ENCODE measurements around the gene ZNF275.
"Not testable (repeated sequence)": the region's sequence is repeated elsewhere in the genome, so short reads cannot be mapped to it uniquely, and the experiment has no call there.

Gene ZNF275

GRCh38 chrX:153319295-153320046 lies 14.5 kb upstream of the ZNF275 start:
- DNase-seq: no peak

- DNase-seq: not testable (repeated sequence)
Measured at GRCh38 chrX:153320047-153320443, 13.9 kb upstream of the ZNF275 start.

DNA sequence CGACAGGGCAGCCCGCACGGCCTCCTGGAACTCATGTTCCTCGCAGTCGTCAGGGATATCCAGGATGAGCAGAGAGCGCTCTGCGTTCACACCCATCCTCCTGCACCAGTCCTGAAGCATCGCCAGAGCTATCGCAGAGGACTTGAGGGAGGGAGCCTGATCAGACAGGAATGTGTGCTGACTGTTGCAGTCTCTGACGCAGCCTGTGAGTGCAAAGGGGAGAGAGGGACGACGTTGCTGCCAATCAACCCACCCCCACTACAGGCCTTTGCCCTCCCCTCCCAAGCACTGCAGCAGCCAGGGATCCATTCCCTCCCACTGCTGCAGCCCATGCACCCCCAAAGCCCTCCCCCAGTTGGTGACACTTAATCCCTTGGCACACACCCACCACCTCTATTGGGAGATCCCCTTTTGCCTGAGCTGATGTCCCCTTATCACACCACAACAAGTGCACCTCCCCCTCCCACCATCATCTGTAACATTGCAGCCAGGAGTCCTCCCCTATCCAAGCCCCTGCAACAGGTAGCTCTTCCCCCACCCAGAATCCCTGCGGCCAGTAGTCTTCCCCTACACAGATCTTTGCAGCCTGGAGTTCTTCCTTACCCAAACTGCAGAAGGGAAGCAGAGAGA lies 13.3 kb upstream of the ZNF275 start:
- no peak for DNase-seq

DNA sequence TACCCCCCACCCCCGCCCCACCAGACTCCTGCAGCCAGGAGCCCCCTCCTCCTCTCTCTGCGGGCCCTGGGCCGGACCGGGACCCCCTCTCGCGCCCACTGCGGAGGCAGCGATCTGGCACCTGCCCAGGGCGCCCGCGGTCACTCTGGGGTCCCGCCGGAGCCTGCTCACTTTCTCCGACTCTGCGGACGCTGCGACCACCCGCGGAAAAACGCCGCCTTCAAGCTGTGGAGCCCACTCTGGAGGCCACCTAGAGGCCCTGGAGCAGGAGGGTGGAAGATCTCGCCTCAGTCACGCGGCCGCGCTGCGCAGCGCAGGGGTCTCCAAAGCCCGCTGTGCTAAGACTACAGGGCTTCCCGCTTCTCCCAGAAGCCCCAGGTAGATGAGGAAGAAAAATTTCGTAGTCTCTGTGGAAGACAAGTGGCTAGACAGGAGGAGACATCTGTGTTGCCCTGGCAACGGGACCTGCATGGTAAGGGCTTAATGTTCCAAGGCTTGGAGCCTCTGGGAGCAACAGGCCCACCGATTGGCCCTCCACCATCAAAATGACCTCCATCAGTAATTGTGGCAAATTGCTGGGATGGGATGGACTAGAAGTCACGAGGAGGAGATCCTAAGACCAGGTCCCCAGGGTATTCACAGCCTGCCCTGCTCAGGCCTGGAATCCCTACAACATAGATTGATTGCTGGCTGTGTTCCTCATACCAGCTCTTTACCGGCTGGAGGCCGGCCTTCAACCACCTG lies 12.4 kb upstream of the ZNF275 start, which contains the start of gene PNMA6F:
TSS of gene PNMA6F (minus strand) at position 387 of the 744 bp plus-strand sequence. CDS start 1,093 bp downstream, outside the sequence.
- no peak for DNase-seq

- no peak for DNase-seq
Measured at GRCh38 chrX:153327561-153327960, 6.4 kb upstream of the ZNF275 start.

GRCh38 chrX:153333266-153333665 lies 687 bp upstream of the ZNF275 start:
- no peak for DNase-seq

GRCh38 chrX:153334654-153335295 lies 822 bp downstream of the ZNF275 start:
- DNase-seq: no peak

GRCh38 chrX:153336121-153336894 lies 2.4 kb downstream of the ZNF275 start:
- DNase-seq: no peak

DNA sequence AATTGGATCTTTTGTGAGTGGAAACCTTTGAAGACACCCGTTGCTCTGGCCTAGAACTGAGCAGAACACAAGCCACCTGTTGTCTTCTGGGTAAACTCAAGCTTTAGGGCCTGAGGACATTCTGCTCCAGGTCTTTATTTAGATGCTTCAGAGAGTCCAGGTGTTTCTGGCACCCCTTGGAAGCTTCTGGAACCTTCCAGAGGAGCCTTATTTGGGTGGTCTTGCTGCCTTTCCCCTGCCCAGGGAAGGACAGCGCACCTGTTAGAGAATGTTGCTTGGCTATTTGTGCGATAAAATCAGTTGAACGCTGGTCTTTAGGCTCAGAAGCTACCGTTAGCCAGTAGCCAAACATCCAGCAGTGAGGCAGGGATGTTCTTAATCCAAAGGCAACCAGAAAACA lies 3.0 kb downstream of the ZNF275 start:
- DNase-seq: no peak

DNA sequence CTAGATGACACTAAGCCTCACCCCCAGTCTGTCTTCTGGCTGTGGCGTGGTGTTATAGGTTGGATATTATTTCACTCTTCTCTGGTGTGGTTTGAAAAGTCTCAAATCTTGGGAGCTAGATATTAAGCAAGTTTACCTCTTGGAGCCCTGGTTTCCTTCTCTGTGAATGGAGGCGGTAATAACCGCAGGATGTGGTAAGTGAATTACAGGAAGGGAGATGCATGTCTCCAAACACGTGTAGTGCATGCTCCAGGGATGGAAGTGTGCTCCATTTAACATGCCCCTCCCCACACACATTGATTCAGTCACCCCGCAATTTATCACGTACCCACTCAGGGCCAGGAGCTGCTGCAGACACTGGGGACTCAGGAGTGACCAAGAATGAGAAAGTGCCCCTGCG lies 4.9 kb downstream of the ZNF275 start:
- no peak for DNase-seq

DNA sequence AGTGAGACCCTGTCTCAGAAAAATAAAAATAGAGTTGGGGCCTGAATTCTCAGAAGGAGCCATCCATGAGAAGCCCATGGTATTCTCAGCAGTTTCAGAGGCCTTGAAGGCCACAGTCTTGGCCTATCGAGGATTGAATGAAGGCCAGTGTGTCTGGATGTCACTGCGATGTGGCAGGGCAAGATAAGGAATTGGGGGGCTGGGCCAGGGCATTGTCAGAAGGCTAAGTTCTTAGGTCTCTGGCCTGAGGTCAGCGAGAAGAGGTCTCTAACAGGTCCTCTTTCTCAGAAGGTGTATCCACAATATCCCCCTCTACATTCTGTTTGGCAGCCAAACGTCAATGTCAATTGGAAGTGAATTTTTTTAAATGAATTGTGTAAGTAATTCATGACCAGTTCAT lies 5.7 kb downstream of the ZNF275 start:
- DNase-seq: no peak

- DNase-seq: no peak
Measured at GRCh38 chrX:153340111-153340510, 6.2 kb downstream of the ZNF275 start.

GRCh38 chrX:153342762-153343558 lies 9.0 kb downstream of the ZNF275 start:
- DNase-seq: no peak

DNA sequence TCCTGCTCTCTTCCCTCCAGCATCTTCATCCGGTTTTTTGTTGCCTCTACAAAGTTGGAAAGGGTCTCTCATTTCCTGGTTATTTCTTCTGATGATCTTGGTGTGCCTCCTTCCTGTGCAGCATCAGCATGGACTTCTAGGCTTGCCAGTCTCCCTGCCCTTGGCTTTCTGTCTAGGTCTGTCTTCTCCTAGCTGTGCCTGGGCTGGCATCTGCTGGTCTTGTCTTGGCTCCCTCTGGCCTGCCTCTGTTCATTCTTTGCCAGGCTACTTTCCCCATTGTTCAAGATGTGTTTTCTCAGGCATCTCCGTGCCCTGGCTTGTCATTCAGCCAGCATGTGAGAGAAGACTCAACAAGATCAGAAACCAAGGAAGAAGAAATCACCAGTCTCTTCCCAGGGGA lies 9.7 kb downstream of the ZNF275 start:
- DNase-seq: no peak

DNA sequence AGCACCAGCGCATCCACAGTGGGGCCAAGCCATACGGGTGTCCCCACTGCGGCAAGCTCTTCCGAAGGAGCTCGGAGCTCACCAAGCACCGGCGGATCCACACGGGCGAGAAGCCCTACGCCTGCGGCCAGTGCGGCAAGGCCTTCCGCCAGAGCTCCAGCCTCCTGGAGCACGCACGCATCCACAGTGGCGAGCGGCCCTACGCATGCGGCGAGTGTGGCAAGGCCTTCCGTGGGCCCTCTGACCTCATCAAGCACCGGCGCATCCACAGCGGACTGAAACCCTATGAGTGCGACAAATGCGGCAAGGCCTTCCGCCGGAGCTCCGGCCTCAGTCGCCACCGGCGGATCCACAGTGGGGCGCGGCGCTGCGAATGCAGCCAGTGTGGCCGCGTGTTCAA lies 13.6 kb downstream of the ZNF275 start:
- DNase-seq: no peak

- no peak for DNase-seq
Measured at GRCh38 chrX:153348421-153348820, 14.5 kb downstream of the ZNF275 start.

GRCh38 chrX:153349952-153350351 lies 16.0 kb downstream of the ZNF275 start:
- DNase-seq: no peak

DNA sequence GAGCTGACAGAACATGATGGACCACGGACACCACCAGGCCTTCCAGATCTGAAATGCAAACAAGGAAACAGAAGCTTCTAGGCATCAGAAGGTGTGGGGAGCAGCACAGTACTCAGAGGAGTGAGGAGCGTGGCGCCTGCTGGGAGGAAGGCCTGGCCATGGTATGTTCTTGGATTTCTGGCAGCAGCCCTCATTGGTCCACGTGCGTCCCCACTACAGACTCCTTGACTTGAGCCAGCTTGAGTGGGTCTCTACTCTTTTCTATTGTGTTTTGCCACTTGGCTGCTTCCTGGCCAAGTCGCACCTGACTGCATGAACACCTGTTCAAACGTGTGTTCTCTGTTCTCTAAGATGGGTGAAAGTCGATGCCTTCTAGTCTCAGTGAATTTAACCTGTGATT lies 18.0 kb downstream of the ZNF275 start:
- no peak for DNase-seq

GRCh38 chrX:153352858-153353257 lies 18.9 kb downstream of the ZNF275 start:
- DNase-seq: no peak

- DNase-seq: no peak
Measured at GRCh38 chrX:153353416-153353815, 19.5 kb downstream of the ZNF275 start.

- DNase-seq: no peak
Measured at GRCh38 chrX:153357877-153358276, 23.9 kb downstream of the ZNF275 start.
